Psoas muscle (tissue), 8 donors: ENCODE data around the gene FOXN3. TPM values are rescaled to one million over a fixed set of nuclear protein-coding genes. Genes with fewer than 3 reads are reported as not detected.

Experiments used
- ATAC-seq, 4 donors: fragments of 200-7000 bp; cut with Tn5 transposase; one replicate each; pipeline ENCODE4 v1.9.1; 2020; ENCODE audit warnings: moderate library complexity in 3 of 4, mild to moderate bottlenecking in 2 of 4
- DNase-seq, 2 donors: peaks; one replicate each; pipeline ENCODE4 v3.0.0-alpha.2; 2020
- H3K27ac ChIP-seq: fragments of 200-600 bp; one replicate; pipeline ENCODE4 v1.8.0; 2022
- H3K27me3 ChIP-seq, 3 donors: fragments of 200-600 bp in 1 of 3; one replicate each; pipeline versions ENCODE4 v1.6.1 to v1.8.0; 2013 to 2022; ENCODE audit warnings: low read length in 2 of 3, mild to moderate bottlenecking in 2 of 3, moderate library complexity in 1 of 3; ENCODE audit not compliant: insufficient read depth in 3 of 3
- H3K36me3 ChIP-seq, 2 donors: fragments of 200-600 bp in 1 of 2; one replicate each; pipeline versions ENCODE4 v1.6.1 to v1.8.0; 2013 to 2022; ENCODE audit warnings: low read depth in 1 of 2, mild to moderate bottlenecking in 1 of 2, moderate library complexity in 1 of 2; ENCODE audit not compliant: insufficient read depth in 1 of 2
- H3K4me1 ChIP-seq: fragments of 200-600 bp; one replicate; pipeline ENCODE4 v1.8.0; 2022
- H3K4me3 ChIP-seq: fragments of 200-600 bp; one replicate; pipeline ENCODE4 v1.8.0; 2022; ENCODE audit warnings: mild to moderate bottlenecking
- H3K9me3 ChIP-seq: fragments of 200-600 bp; one replicate; pipeline ENCODE4 v1.8.0; 2022
- WGBS, 3 donors: extraction: QIAGEN DNeasy Blood & Tissue Kit; methylation state at CpG; one replicate each; pipeline versions ENCODE4 v1.1.6 to v1.1.7; 2013; 5-methylcytosine and 5-hydroxymethylcytosine counted together
- intact Hi-C, 2 donors: fragments of 100-400 bp; cut with DNase I; formaldehyde crosslinking; loops; one replicate each; pipeline versions ENCODE4 v1.11.0 to v1.14.2; 2022
- polyA plus RNA-seq, 3 donors: library from polyadenylated mRNA; stranded (reverse); fragments of 200-250 nt; gene quantifications; one replicate each; pipeline ENCODE4 v1.2.3, GENCODE V29; 2013
- total RNA-seq, 4 donors: library from RNA; stranded (reverse); fragmentation: NEBNext Ultra II Directional in 2 of 4; extraction: Animal tissue kit (Norgen Biotek cat#: 25700) in 2 of 4; gene quantifications; one replicate each; pipeline versions ENCODE4 v1.2.1 to v1.2.4, GENCODE V29; 2021 to 2023
- TF ChIP-seq, protein P1 (sequence below): fragments of 200-600 bp; IDR thresholded peaks from one replicate; pipeline ENCODE4 v1.8.0; 2022; ENCODE audit warnings: antibody characterized with exemption
- donor health status: healthy with polysubstance abuse.
- donor health status: DM: no; HTN: no; CAD: no; lungs with moderate emphysema.
- donor health status: Bipolar disorder and iron deficiency.
- donor health status: healthy.
- donor health status: DM: yes; HTN: yes; CAD: no.
- donor health status: DM: no; HTN: no; CAD: no.
- donor health status: DM: no; HTN: no; CAD: no.
- donor health status: DM: yes; HTN: yes; CAD: no.

The FOXN3 gene
- total and polyA plus RNA-seq, 7 donors = 10.1 to 123 (median 73.6) TPM

- Histone ChIP-seq H3K4me3 (no peak overlapping the region), H3K27me3 (no peaks in the 10 kb centered on the region), H3K4me1 (peaks cover 64% of the 10 kb centered on the region), H3K27ac (no peak overlapping the region), H3K9me3 (no peaks in the 10 kb centered on the region), H3K36me3 (no peaks in the 10 kb centered on the region)
- WGBS, 3 donors = 77 to 87% (median 78%) methylated on average over 6 of the region's 6 CpGs
- TF ChIP-seq, protein P1, sequence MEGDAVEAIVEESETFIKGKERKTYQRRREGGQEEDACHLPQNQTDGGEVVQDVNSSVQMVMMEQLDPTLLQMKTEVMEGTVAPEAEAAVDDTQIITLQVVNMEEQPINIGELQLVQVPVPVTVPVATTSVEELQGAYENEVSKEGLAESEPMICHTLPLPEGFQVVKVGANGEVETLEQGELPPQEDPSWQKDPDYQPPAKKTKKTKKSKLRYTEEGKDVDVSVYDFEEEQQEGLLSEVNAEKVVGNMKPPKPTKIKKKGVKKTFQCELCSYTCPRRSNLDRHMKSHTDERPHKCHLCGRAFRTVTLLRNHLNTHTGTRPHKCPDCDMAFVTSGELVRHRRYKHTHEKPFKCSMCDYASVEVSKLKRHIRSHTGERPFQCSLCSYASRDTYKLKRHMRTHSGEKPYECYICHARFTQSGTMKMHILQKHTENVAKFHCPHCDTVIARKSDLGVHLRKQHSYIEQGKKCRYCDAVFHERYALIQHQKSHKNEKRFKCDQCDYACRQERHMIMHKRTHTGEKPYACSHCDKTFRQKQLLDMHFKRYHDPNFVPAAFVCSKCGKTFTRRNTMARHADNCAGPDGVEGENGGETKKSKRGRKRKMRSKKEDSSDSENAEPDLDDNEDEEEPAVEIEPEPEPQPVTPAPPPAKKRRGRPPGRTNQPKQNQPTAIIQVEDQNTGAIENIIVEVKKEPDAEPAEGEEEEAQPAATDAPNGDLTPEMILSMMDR = no peak
- DNase-seq (no peak), ATAC-seq (no peak)
- intact Hi-C loops = no loop called here
Measured at GRCh38 chr14:89393222-89393745, 23.7 kb downstream of the FOXN3 start.

GRCh38 chr14:89392181-89392580 is 24.9 kb downstream of the FOXN3 start:
- H3K27ac ChIP-seq = no peak overlapping the region
- peaks cover 58% of the 10 kb centered on the region for H3K4me1 ChIP-seq
- H3K9me3 ChIP-seq = no peaks in the 10 kb centered on the region
- H3K4me3 ChIP-seq = no peak overlapping the region
- DNase-seq (no peak), ATAC-seq (no peak)
- H3K27me3 ChIP-seq = no peaks in the 10 kb centered on the region
- intact Hi-C loops = no loop called here
- WGBS, 3 donors = 62 to 65% (median 62%) methylated on average over 5 of the region's 5 CpGs
- TF ChIP-seq, protein P1 = no peak
- H3K36me3 ChIP-seq = no peaks in the 10 kb centered on the region

GRCh38 chr14:89391556-89391955 is 25.5 kb downstream of the FOXN3 start:
- Histone ChIP-seq H3K36me3 (no peaks in the 10 kb centered on the region), H3K4me1 (peaks cover 61% of the 10 kb centered on the region), H3K27ac (peak overlapping the region; percentile 51), H3K4me3 (no peak overlapping the region), H3K9me3 (no peaks in the 10 kb centered on the region), H3K27me3 (no peaks in the 10 kb centered on the region)
- no peak for ATAC-seq
- TF ChIP-seq, protein P1 = no peak
- intact Hi-C loops = no loop called here
- 84 to 96% (median 85%) methylated on average over 8 of the region's 8 CpGs for WGBS, 3 donors
- no peak for DNase-seq

GRCh38 chr14:89391123-89391522 is 25.9 kb downstream of the FOXN3 start:
- Histone ChIP-seq H3K9me3 (no peaks in the 10 kb centered on the region), H3K36me3 (no peaks in the 10 kb centered on the region), H3K4me3 (no peak overlapping the region), H3K27me3 (no peaks in the 10 kb centered on the region), H3K4me1 (peaks cover 63% of the 10 kb centered on the region), H3K27ac (peak overlapping the region; percentile 51)
- no peak for DNase-seq
- intact Hi-C loops = no loop called here
- peak; percentile 43 to 67 (median 54) for ATAC-seq
- TF ChIP-seq, protein P1 = no peak
- 35 to 56% (median 40%) methylated on average over 9 of the region's 9 CpGs for WGBS, 3 donors

DNA sequence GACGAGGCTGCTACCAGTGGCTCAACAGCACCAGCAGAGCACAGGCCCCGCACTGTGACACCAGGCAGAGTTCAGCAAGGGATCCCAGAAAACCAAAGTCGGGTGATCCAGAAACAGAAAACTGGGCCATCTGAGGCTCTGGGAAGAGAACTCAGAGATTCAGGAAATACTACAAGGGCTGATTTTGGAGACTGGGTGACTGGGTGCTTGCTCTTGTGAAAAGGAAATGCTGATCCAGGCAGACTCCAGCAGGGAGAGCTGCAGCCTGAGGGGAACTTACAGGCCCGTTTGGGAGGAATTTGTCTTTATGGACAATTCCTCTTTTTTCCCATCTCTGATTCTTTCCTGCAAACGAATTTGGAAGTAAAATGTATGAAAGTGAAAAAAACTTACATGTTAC is 28.2 kb downstream of the FOXN3 start:
- Histone ChIP-seq H3K27me3 (no peaks in the 10 kb centered on the region), H3K27ac (peak overlapping the region; percentile 58), H3K9me3 (no peaks in the 10 kb centered on the region), H3K4me3 (no peak overlapping the region), H3K4me1 (peaks cover 76% of the 10 kb centered on the region), H3K36me3 (no peaks in the 10 kb centered on the region)
- intact Hi-C loops = no loop called here
- DNase-seq (no peak), ATAC-seq (no peak)
- TF ChIP-seq, protein P1 = peak; percentile 9
- 61 to 68% (median 65%) methylated on average over 5 of the region's 5 CpGs for WGBS, 3 donors
